Erythroblast (primary cell): ENCODE data around the gene SMAD2.

Source experiments
- GATA1 ChIP-seq: IDR thresholded peaks from 2 replicates; pipeline ENCODE4 v1.6.1; 2011; ENCODE audit warnings: low read depth, mild to moderate bottlenecking, control low read depth, low read length, moderate library complexity
- POLR2A ChIP-seq: IDR thresholded peaks from 2 replicates; pipeline ENCODE4 v1.6.1; 2011; ENCODE audit warnings: mild to moderate bottlenecking, low read length

DNA sequence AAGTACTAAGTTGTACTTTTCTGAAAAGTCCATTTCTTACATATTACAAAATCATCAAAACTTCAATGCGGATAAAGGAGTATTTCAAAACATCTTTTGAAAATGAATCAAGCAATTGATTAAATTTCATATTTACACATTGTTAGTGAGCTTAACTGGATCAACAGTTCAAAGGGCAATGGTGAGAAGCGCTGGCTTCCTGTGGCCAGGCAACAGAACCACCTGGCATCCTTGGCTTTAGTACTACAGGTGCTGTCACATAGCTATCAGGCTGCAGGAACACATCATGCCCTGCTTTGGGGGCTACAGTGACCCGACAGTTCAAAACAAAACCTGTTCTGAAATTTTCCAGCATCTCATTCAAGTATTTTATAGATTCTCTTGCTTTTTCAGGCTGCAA is 59.2 kb downstream of the SMAD2 start:
- TF ChIP-seq POLR2A (no peak), GATA1 (no peak)
